PFSK-1 (cell line): ENCODE measurements around the gene SLC38A2.

Source experiments
- FOXP2 ChIP-seq: optimal IDR thresholded peaks from 2 replicates; pipeline ENCODE3; 2011; ENCODE audit warnings: borderline replicate concordance, control low read depth, inconsistent platforms; ENCODE audit not compliant: insufficient read depth; ENCODE audit errors: extremely low read length, extremely low read depth
- POLR2AphosphoS5 ChIP-seq: IDR thresholded peaks from 2 replicates; pipeline ENCODE4 v1.6.1; 2012; ENCODE audit warnings: low read depth, mild to moderate bottlenecking, control low read depth, low read length, moderate library complexity
- REST ChIP-seq, 2 experiments: IDR thresholded peaks; 2 replicates each; pipeline versions ENCODE4 v1.6.1 to v1.8.0; 2011 to 2012; ENCODE audit warnings: low read depth in 2 of 2, low read length in 2 of 2, control low read depth in 1 of 2, inconsistent platforms in 1 of 2, mild to moderate bottlenecking in 1 of 2, moderate library complexity in 1 of 2; ENCODE audit not compliant: insufficient read depth in 1 of 2
- SIN3A ChIP-seq: IDR thresholded peaks from 2 replicates; pipeline ENCODE4 v1.6.1; 2012; ENCODE audit warnings: mild to moderate bottlenecking, low read length, moderate library complexity, borderline replicate concordance; ENCODE audit not compliant: insufficient read depth
- TAF1 ChIP-seq: IDR thresholded peaks from 2 replicates; pipeline ENCODE4 v1.6.1; 2012; ENCODE audit warnings: low read length, control low read depth, borderline replicate concordance; ENCODE audit not compliant: insufficient read depth

SLC38A2 gene

GRCh38 chr12:46361667-46362034, 10.9 kb downstream of the SLC38A2 start:
- TF ChIP-seq SIN3A (no peak), POLR2AphosphoS5 (no peak), TAF1 (no peak), REST (IDR thresholded peaks at IDR 0.05; ENCODE audit: insufficient read depth in 1 of 2, low read depth in 2 of 2, low read length in 2 of 2) (no peak), FOXP2 (no peak)

GRCh38 chr12:46360908-46361666, 11.5 kb downstream of the SLC38A2 start:
- no peak for TF ChIP-seq REST (IDR thresholded peaks at IDR 0.05; ENCODE audit: insufficient read depth in 1 of 2, low read depth in 2 of 2, low read length in 2 of 2)
- no peak for TF ChIP-seq TAF1
- TF ChIP-seq FOXP2 = no peak
- TF ChIP-seq POLR2AphosphoS5 = no peak; the same call in 1 of the 2 replicates
- no peak for TF ChIP-seq SIN3A

GRCh38 chr12:46360370-46360769, 12.2 kb downstream of the SLC38A2 start:
- TF ChIP-seq SIN3A (no peak), FOXP2 (no peak)

- TF ChIP-seq REST (IDR thresholded peaks at IDR 0.05; ENCODE audit: insufficient read depth in 1 of 2, low read depth in 2 of 2, low read length in 2 of 2) = no peak
- no peak for TF ChIP-seq FOXP2
- no peak for TF ChIP-seq SIN3A
- TF ChIP-seq POLR2AphosphoS5 = no peak; the same call in 1 of the 2 replicates
- no peak for TF ChIP-seq TAF1
Observed at GRCh38 chr12:46359667-46360280, 12.8 kb downstream of the SLC38A2 start.

GRCh38 chr12:46358791-46359666, 13.5 kb downstream of the SLC38A2 start:
- TF ChIP-seq FOXP2 = no peak
- no peak for TF ChIP-seq SIN3A
- no peak for TF ChIP-seq POLR2AphosphoS5
- no peak for TF ChIP-seq TAF1
- TF ChIP-seq REST (IDR thresholded peaks at IDR 0.05; ENCODE audit: insufficient read depth in 1 of 2, low read depth in 2 of 2, low read length in 2 of 2) = no peak
